HCT116 (cell line): Measurements from ENCODE around the gene FBXL19. TPM values are rescaled to one million over a fixed set of nuclear protein-coding genes. Genes with fewer than 3 reads are reported as not detected.

Experiments
- ATAC-seq: fragments of 200-7000 bp; cut with Tn5 transposase; 2 replicates; pipeline ENCODE4 v1.9.1; 2020; ENCODE audit warnings: mild to moderate bottlenecking, moderate library complexity
- BruUV-seq: library from RNA; stranded (reverse); fragments of 400-500 nt; replicated peaks from 2 replicates; lab custom pipeline; 2021; lab: Mats Ljungman, UMichigan
- CTCF ChIA-PET: fragments of 300-600 bp; sonication (Branson Sonifier 250); formaldehyde crosslinking; loops from one replicate; lab custom pipeline; 2021; ENCODE audit warnings: antibody characterized with exemption; lab: Charles Lee
- POLR2A ChIA-PET: fragments of 300-600, 350-600 bp; sonication (Branson Sonifier 250); formaldehyde crosslinking; loops from one replicate; lab custom pipeline; 2021; ENCODE audit warnings: antibody characterized with exemption; lab: Charles Lee
- RAD21 ChIA-PET, 2 experiments: fragments of 300-600 bp; sonication (Branson Sonifier 250); formaldehyde crosslinking; loops; one replicate each; lab custom pipeline; 2023; ENCODE audit warnings: low total read pairs in 2 of 2; ENCODE audit not compliant: uncharacterized antibody in 2 of 2, unreplicated experiment in 2 of 2, low non-redundant PET in 1 of 2; lab: Charles Lee
- DNase-seq: peaks from one replicate; pipeline ENCODE4 v3.0.0-alpha.2; 2010; ENCODE audit warnings: low read depth, low spot score
- H2AFZ ChIP-seq: fragments of 200-600 bp; shearing (Covaris generic), sonication (generic); 2 replicates; pipeline ENCODE4 v1.6.1; 2017; ENCODE audit warnings: low read depth, mixed run types, mixed read lengths, antibody characterized with exemption, low read length; ENCODE audit not compliant: poor library complexity, severe bottlenecking
- H3K27ac ChIP-seq: 2 replicates; pipeline ENCODE4 v1.5.1; 2012; ENCODE audit warnings: low read depth, low read length
- H3K27me3 ChIP-seq: fragments of 200-600 bp; sonication (generic); 2 replicates; pipeline ENCODE4 v1.6.1; 2016; ENCODE audit warnings: mixed run types, low read length, mixed read lengths; ENCODE audit not compliant: insufficient read depth
- H3K36me3 ChIP-seq, 2 experiments: fragments of 200-500 bp in 1 of 2; fragments of 200-600 bp in 1 of 2; sonication (Bioruptor generic) in 1 of 2; sonication (generic) in 1 of 2; 2 replicates each; pipeline versions ENCODE4 v1.5.1 to v1.6.1; 2014 to 2016; ENCODE audit warnings: low read length in 2 of 2, inconsistent platforms in 1 of 2, mixed read lengths in 1 of 2, mixed run types in 1 of 2; ENCODE audit not compliant: insufficient read depth in 2 of 2, control insufficient read depth in 1 of 2
- H3K4me1 ChIP-seq, 2 experiments: fragments of 200-600 bp in 1 of 2; sonication (generic) in 1 of 2; 2 replicates each; pipeline versions ENCODE4 v1.5.1 to v1.6.1; 2012 to 2017; ENCODE audit warnings: low read length in 2 of 2, inconsistent platforms in 1 of 2, mild to moderate bottlenecking in 1 of 2, mixed read lengths in 1 of 2, mixed run types in 1 of 2, moderate library complexity in 1 of 2; ENCODE audit not compliant: insufficient read depth in 2 of 2, control insufficient read depth in 1 of 2
- H3K4me2 ChIP-seq: fragments of 200-600 bp; sonication (generic); 2 replicates; pipeline ENCODE4 v1.6.1; 2017; ENCODE audit warnings: mixed run types, low read length, mixed read lengths
- H3K4me3 ChIP-seq, 2 experiments: fragments of 200-600 bp in 1 of 2; sonication (generic) in 1 of 2; replicated peaks in 1 of 2; 2 replicates each; pipeline ENCODE4 v1.5.1; 2011 to 2016; ENCODE audit warnings: low read length in 2 of 2, control low read depth in 1 of 2, low read depth in 1 of 2, mild to moderate bottlenecking in 1 of 2, mixed read lengths in 1 of 2, mixed run types in 1 of 2
- H3K79me2 ChIP-seq: fragments of 200-600 bp; sonication (generic); 2 replicates; pipeline ENCODE4 v1.6.1; 2017; ENCODE audit warnings: mild to moderate bottlenecking, mixed run types, low read length, moderate library complexity, mixed read lengths; ENCODE audit not compliant: insufficient read depth
- H3K9ac ChIP-seq: fragments of 200-600 bp; sonication (generic); 2 replicates; pipeline ENCODE4 v1.6.1; 2016; ENCODE audit warnings: low read length, mixed read lengths
- H3K9me2 ChIP-seq: fragments of 200-600 bp; sonication (generic), shearing (Covaris generic); 2 replicates; pipeline ENCODE4 v1.6.1; 2017; ENCODE audit warnings: mixed run types, mild to moderate bottlenecking, moderate library complexity; ENCODE audit not compliant: insufficient read depth
- H3K9me3 ChIP-seq, 2 experiments: fragments of 200-500 bp in 1 of 2; fragments of 200-600 bp in 1 of 2; sonication (Bioruptor generic) in 1 of 2; sonication (generic) in 1 of 2; 2 replicates each; pipeline ENCODE4 v1.6.1; 2014 to 2017; ENCODE audit warnings: low read length in 2 of 2, mixed read lengths in 2 of 2, inconsistent platforms in 1 of 2, low read depth in 1 of 2, mild to moderate bottlenecking in 1 of 2, mixed run types in 1 of 2, moderate library complexity in 1 of 2; ENCODE audit not compliant: control insufficient read depth in 1 of 2, insufficient read depth in 1 of 2
- H4K20me1 ChIP-seq: fragments of 200-600 bp; sonication (generic), shearing (Covaris generic); 2 replicates; pipeline ENCODE4 v1.6.1; 2017; ENCODE audit warnings: mixed run types, mild to moderate bottlenecking, moderate library complexity; ENCODE audit not compliant: insufficient read depth
- CEBPB ChIP-seq: IDR thresholded peaks from 2 replicates; pipeline ENCODE4 v1.6.1; 2012; ENCODE audit warnings: low read depth
- EGR1 ChIP-seq: IDR thresholded peaks from 2 replicates; pipeline ENCODE4 v1.6.1; 2012; ENCODE audit warnings: low read depth
- FOSL1 ChIP-seq: IDR thresholded peaks from 2 replicates; pipeline ENCODE4 v1.6.1; 2012; ENCODE audit warnings: low read depth
- POLR2AphosphoS5 ChIP-seq: IDR thresholded peaks from 2 replicates; pipeline ENCODE4 v1.6.1; 2011; ENCODE audit warnings: mild to moderate bottlenecking, low read depth, low read length, moderate library complexity
- RAD21 ChIP-seq: IDR thresholded peaks from 2 replicates; pipeline ENCODE4 v1.6.1; 2012; ENCODE audit warnings: low read depth, mild to moderate bottlenecking
- SIN3A ChIP-seq: IDR thresholded peaks from 2 replicates; pipeline ENCODE4 v1.6.1; 2012; ENCODE audit warnings: low read depth
- SRF ChIP-seq: IDR thresholded peaks from 2 replicates; pipeline ENCODE4 v1.6.1; 2012; ENCODE audit warnings: low read depth
- TCF7L2 ChIP-seq: IDR thresholded peaks from 2 replicates; pipeline ENCODE4 v1.7.0; 2011; ENCODE audit warnings: borderline replicate concordance, inconsistent platforms; ENCODE audit not compliant: insufficient read depth, insufficient read length; ENCODE audit errors: extremely low read depth
- YY1 ChIP-seq: IDR thresholded peaks from 2 replicates; pipeline ENCODE4 v1.6.1; 2011; ENCODE audit warnings: low read length, low read depth, moderate library complexity, mild to moderate bottlenecking; ENCODE audit not compliant: insufficient replicate concordance; ENCODE audit errors: extremely low read depth
- ZFX ChIP-seq: fragments of 450-650 bp; IDR thresholded peaks from 2 replicates; pipeline ENCODE4 v1.6.1; 2017
- ZNF274 ChIP-seq: fragments of 200-500 bp; sonication (Bioruptor generic); IDR thresholded peaks from 2 replicates; pipeline ENCODE4 v1.6.1; 2014; ENCODE audit warnings: mild to moderate bottlenecking, low read depth, low read length, inconsistent platforms
- intact Hi-C: fragments of 100-400 bp; cut with micrococcal nuclease; formaldehyde crosslinking; loops from 2 replicates; pipeline ENCODE4 v1.10.0; 2022
- total RNA-seq: library from RNA; stranded (reverse); gene quantifications from one replicate; pipeline ENCODE4 v1.2.1, GENCODE V29; 2021; ENCODE audit not compliant: unreplicated experiment
- TF ChIP-seq, protein P1 (sequence below), 3 experiments: fragments of 200-600 bp in 1 of 3; sonication (generic) in 1 of 3; IDR thresholded peaks in 2 of 3; conservative IDR thresholded peaks in 1 of 3; 2 replicates each; pipeline ENCODE4 v1.5.1; 2012 to 2017; ENCODE audit warnings: low read depth in 2 of 3, low read length in 2 of 3, antibody characterized with exemption in 1 of 3, borderline replicate concordance in 1 of 3, control low read depth in 1 of 3, mild to moderate bottlenecking in 1 of 3, mixed read lengths in 1 of 3, mixed run types in 1 of 3, moderate library complexity in 1 of 3; ENCODE audit not compliant: insufficient read depth in 1 of 3
- TF ChIP-seq, protein P2 (sequence below): IDR thresholded peaks from 2 replicates; pipeline ENCODE4 v1.6.1; 2012
- TF ChIP-seq, protein P3 (sequence below): IDR thresholded peaks from 2 replicates; pipeline ENCODE4 v1.6.1; 2011; ENCODE audit warnings: mild to moderate bottlenecking, low read length, moderate library complexity; ENCODE audit not compliant: insufficient replicate concordance; ENCODE audit errors: extremely low read depth

The FBXL19 gene
- total RNA-seq, 1 experiment from 2014 or later = 45.2 TPM

DNA sequence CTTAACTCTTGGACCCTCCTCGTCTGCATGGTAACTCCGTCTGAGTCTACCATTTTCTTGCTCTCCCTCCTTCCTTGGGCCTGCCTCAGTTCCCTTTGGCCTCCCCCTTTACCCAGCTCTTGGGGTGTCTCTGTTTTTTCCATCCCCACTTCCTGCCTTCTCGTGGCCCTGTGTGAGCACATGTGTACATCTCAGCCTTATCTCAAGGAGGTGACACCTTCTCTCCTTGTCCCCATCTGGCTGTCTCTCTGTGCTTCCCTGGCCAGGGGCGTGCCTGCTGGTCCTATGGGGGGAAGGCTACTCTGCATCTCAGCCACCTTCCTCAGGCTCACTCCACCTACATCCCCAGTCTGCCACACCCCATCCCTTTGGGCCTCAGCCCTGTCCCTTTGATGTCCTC, 20.4 kb upstream of the FBXL19 start:
- H3K27me3 ChIP-seq = no peaks in the 10 kb centered on the region
- no peak for TF ChIP-seq ZNF274
- no peak overlapping the region for H3K9ac ChIP-seq
- H3K9me2 ChIP-seq = no peaks in the 10 kb centered on the region
- ChIA-PET CTCF (interaction anchor here (1.3 to 2.5 kb wide), 4 partner anchors 19 to 155 kb away, joined by 3 to 13 read pairs (median 4); partner anchors contain the start of gene PHKG2), RAD21 (no interaction called here), POLR2A (no interaction called here)
- H3K79me2 ChIP-seq = no peaks in the 10 kb centered on the region
- H3K36me3 ChIP-seq = no peaks in the 10 kb centered on the region
- no peaks in the 10 kb centered on the region for H4K20me1 ChIP-seq
- ATAC-seq = 0 out of 2 replicates have a peak, but pooled peaks have one; percentile 16
- DNase-seq = no peak
- no peaks in the 10 kb centered on the region for H3K9me3 ChIP-seq
- H2AFZ ChIP-seq = no peak overlapping the region
- peak overlapping the region; percentile 93 for H3K4me2 ChIP-seq
- H3K4me3 ChIP-seq = peak overlapping the region in 1 of 2 experiments; percentile 60; a peak in 2 of 4 replicates
- H3K4me1 ChIP-seq = peaks cover 16 to 33% of the 10 kb centered on the region in 2 experiments; a peak in 3 of 4 replicates
- intact Hi-C loops = loop anchor here (5.0 kb wide), 1 partner anchor 61 kb away; no protein-coding TSS in a partner anchor
- BruUV-seq = no TSS peak
- H3K27ac ChIP-seq = peak overlapping the region; percentile 89

DNA sequence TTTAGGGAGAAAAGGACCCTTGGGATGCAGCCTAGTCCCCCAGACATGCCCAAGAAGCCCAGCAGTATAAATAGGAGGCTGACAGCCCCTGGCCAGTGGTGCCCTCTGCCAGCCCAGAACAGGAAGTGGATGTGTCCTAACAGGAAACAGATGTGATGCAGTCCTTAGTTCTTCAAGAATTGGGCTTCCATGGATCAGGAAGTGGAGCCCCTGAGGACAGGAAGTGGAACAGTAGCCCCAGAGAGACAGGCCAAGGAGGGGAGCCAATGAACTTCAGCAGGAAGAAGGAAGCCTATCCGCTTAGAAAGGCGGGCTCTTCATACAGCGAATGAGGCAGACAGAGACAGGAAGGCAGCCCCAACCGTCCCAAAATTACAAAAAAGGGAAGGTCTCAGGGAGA, 19.8 kb upstream of the FBXL19 start:
- Histone ChIP-seq H3K4me1 (peaks cover 16 to 33% of the 10 kb centered on the region in 2 experiments; a peak in 3 of 4 replicates), H3K36me3 (no peaks in the 10 kb centered on the region), H3K4me2 (peak overlapping the region; percentile 16; the same call in 1 of the 2 replicates), H4K20me1 (no peaks in the 10 kb centered on the region), H3K9ac (no peak overlapping the region), H3K27ac (peak overlapping the region; percentile 89), H3K4me3 (no peak overlapping the region), H2AFZ (no peak overlapping the region), H3K27me3 (no peaks in the 10 kb centered on the region), H3K79me2 (no peaks in the 10 kb centered on the region), H3K9me2 (no peaks in the 10 kb centered on the region), H3K9me3 (no peaks in the 10 kb centered on the region)
- RAD21 ChIA-PET = no interaction called here
- intact Hi-C loops = loop anchor here (5.0 kb wide), 1 partner anchor 61 kb away; no protein-coding TSS in a partner anchor
- CTCF ChIA-PET = interaction anchor here (1.6 kb wide), 1 partner anchor 19 kb away, joined by 4 read pairs; no protein-coding TSS in a partner anchor
- BruUV-seq = no TSS peak
- POLR2A ChIA-PET = no interaction called here
- no peak for TF ChIP-seq CEBPB
- no peak for TF ChIP-seq SIN3A
- no peak for TF ChIP-seq FOSL1
- TF ChIP-seq SRF = no peak
- TF ChIP-seq RAD21 = no peak
- TF ChIP-seq YY1 = no peak
- TF ChIP-seq, protein P1, sequence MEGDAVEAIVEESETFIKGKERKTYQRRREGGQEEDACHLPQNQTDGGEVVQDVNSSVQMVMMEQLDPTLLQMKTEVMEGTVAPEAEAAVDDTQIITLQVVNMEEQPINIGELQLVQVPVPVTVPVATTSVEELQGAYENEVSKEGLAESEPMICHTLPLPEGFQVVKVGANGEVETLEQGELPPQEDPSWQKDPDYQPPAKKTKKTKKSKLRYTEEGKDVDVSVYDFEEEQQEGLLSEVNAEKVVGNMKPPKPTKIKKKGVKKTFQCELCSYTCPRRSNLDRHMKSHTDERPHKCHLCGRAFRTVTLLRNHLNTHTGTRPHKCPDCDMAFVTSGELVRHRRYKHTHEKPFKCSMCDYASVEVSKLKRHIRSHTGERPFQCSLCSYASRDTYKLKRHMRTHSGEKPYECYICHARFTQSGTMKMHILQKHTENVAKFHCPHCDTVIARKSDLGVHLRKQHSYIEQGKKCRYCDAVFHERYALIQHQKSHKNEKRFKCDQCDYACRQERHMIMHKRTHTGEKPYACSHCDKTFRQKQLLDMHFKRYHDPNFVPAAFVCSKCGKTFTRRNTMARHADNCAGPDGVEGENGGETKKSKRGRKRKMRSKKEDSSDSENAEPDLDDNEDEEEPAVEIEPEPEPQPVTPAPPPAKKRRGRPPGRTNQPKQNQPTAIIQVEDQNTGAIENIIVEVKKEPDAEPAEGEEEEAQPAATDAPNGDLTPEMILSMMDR (IDR thresholded peaks at IDR 0.05 in 2 of 3, conservative IDR thresholded peaks at IDR 0.05 in 1 of 3; ENCODE audit: borderline replicate concordance in 1 of 3, insufficient read depth in 1 of 3, low read depth in 2 of 3, low read length in 2 of 3) = no peak
- TF ChIP-seq EGR1 = no peak
- no peak for TF ChIP-seq POLR2AphosphoS5
- no peak for TF ChIP-seq TCF7L2
- TF ChIP-seq, protein P2, sequence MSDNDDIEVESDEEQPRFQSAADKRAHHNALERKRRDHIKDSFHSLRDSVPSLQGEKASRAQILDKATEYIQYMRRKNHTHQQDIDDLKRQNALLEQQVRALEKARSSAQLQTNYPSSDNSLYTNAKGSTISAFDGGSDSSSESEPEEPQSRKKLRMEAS = no peak
- TF ChIP-seq, protein P3, sequence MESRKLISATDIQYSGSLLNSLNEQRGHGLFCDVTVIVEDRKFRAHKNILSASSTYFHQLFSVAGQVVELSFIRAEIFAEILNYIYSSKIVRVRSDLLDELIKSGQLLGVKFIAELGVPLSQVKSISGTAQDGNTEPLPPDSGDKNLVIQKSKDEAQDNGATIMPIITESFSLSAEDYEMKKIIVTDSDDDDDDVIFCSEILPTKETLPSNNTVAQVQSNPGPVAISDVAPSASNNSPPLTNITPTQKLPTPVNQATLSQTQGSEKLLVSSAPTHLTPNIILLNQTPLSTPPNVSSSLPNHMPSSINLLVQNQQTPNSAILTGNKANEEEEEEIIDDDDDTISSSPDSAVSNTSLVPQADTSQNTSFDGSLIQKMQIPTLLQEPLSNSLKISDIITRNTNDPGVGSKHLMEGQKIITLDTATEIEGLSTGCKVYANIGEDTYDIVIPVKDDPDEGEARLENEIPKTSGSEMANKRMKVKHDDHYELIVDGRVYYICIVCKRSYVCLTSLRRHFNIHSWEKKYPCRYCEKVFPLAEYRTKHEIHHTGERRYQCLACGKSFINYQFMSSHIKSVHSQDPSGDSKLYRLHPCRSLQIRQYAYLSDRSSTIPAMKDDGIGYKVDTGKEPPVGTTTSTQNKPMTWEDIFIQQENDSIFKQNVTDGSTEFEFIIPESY = no peak
- TF ChIP-seq ZFX = no peak
- peak; percentile 46 for ATAC-seq
- no peak for DNase-seq
